Suprapubic skin (tissue), 4 donors: ENCODE data around the gene NR5A2. TPM values are rescaled to one million over a fixed set of nuclear protein-coding genes. Genes with fewer than 3 reads are reported as not detected.

Experiments used
- DNase-seq, 2 donors: peaks; one replicate each; pipeline ENCODE4 v3.0.0-alpha.2; 2019; ENCODE audit warnings: low spot score in 2 of 2
- H3K27ac ChIP-seq: fragments of 200-600 bp; sonication (generic); one replicate; pipeline ENCODE4 v1.5.1; 2019
- H3K27me3 ChIP-seq: fragments of 200-600 bp; sonication (generic); one replicate; pipeline ENCODE4 v1.5.1; 2019
- H3K36me3 ChIP-seq: fragments of 200-600 bp; sonication (generic); one replicate; pipeline ENCODE4 v1.5.1; 2019
- H3K4me1 ChIP-seq: fragments of 200-600 bp; sonication (generic); one replicate; pipeline ENCODE4 v1.5.1; 2019
- H3K4me3 ChIP-seq: fragments of 200-600 bp; sonication (generic); one replicate; pipeline ENCODE4 v1.5.1; 2019; ENCODE audit warnings: mild to moderate bottlenecking
- H3K9me3 ChIP-seq: fragments of 200-600 bp; sonication (generic); one replicate; pipeline ENCODE4 v1.5.1; 2019
- CTCF ChIP-seq, 2 donors: fragments of 200-600 bp in 1 of 2; fragments of 450-650 bp in 1 of 2; sonication (generic) in 1 of 2; IDR thresholded peaks; one replicate each; pipeline ENCODE4 v1.5.1; 2016 to 2019; ENCODE audit warnings: antibody characterized with exemption in 2 of 2, mild to moderate bottlenecking in 1 of 2, moderate library complexity in 1 of 2
- EP300 ChIP-seq: sonication (generic); formaldehyde crosslinking; IDR thresholded peaks from one replicate; pipeline ENCODE4 v1.6.1; 2017; ENCODE audit warnings: antibody characterized with exemption
- POLR2A ChIP-seq, 2 donors: fragments of 450-650 bp; IDR thresholded peaks; one replicate each; pipeline ENCODE4 v1.6.1; 2017; ENCODE audit warnings: antibody characterized with exemption in 2 of 2, mild to moderate bottlenecking in 2 of 2, moderate library complexity in 2 of 2
- POLR2AphosphoS5 ChIP-seq, 3 donors: sonication (generic); formaldehyde crosslinking; IDR thresholded peaks; one replicate each; pipeline ENCODE4 v1.6.1; 2017; ENCODE audit warnings: antibody characterized with exemption in 3 of 3
- WGBS: methylation state at CpG from one replicate; pipeline ENCODE4 v1.1.5; 2018; 5-methylcytosine and 5-hydroxymethylcytosine counted together
- total RNA-seq, 4 donors: library from RNA; depleted of rRNA; stranded (reverse); fragments of >200 nt; gene quantifications; one replicate each; pipeline ENCODE4 v1.1.0, GENCODE V29; 2016

Gene NR5A2
- total RNA-seq, 4 donors from 2014 or later = 0.49 to 3.3 (median 0.96) TPM

- no peak for DNase-seq
- no peaks in the 10 kb centered on the region for H3K9me3 ChIP-seq
- no peak overlapping the region for H3K27ac ChIP-seq
- TF ChIP-seq POLR2A (IDR thresholded peaks at IDR 0.05) (no peak), CTCF (IDR thresholded peaks at IDR 0.05) (no peak), EP300 (no peak), POLR2AphosphoS5 (IDR thresholded peaks at IDR 0.05) (no peak)
- peaks cover 2% of the 10 kb centered on the region for H3K27me3 ChIP-seq
- H3K4me3 ChIP-seq = no peak overlapping the region
- no peaks in the 10 kb centered on the region for H3K36me3 ChIP-seq
- WGBS = 44% methylated on average over 8 of the region's 8 CpGs
- H3K4me1 ChIP-seq = no peaks in the 10 kb centered on the region
Observed at GRCh38 chr1:200107004-200107470, 79.5 kb downstream of the NR5A2 start.

GRCh38 chr1:200108659-200109058 lies 81.1 kb downstream of the NR5A2 start:
- H3K4me1 ChIP-seq = no peaks in the 10 kb centered on the region
- no peak overlapping the region for H3K4me3 ChIP-seq
- H3K36me3 ChIP-seq = no peaks in the 10 kb centered on the region
- DNase-seq = no peak
- TF ChIP-seq POLR2A (IDR thresholded peaks at IDR 0.05) (no peak), POLR2AphosphoS5 (IDR thresholded peaks at IDR 0.05) (no peak), EP300 (no peak), CTCF (IDR thresholded peaks at IDR 0.05) (no peak)
- WGBS = 0% methylated on average over 1 of the region's 1 CpG
- H3K27me3 ChIP-seq = peaks cover 2% of the 10 kb centered on the region
- no peak overlapping the region for H3K27ac ChIP-seq
- no peaks in the 10 kb centered on the region for H3K9me3 ChIP-seq

- WGBS = 84% methylated on average over 3 of the region's 3 CpGs
- peaks cover 2% of the 10 kb centered on the region for H3K27me3 ChIP-seq
- H3K9me3 ChIP-seq = no peaks in the 10 kb centered on the region
- no peak for DNase-seq
- H3K4me3 ChIP-seq = no peak overlapping the region
- no peaks in the 10 kb centered on the region for H3K36me3 ChIP-seq
- H3K27ac ChIP-seq = no peak overlapping the region
- TF ChIP-seq CTCF (IDR thresholded peaks at IDR 0.05) (no peak), POLR2A (IDR thresholded peaks at IDR 0.05) (no peak), POLR2AphosphoS5 (IDR thresholded peaks at IDR 0.05) (no peak)
- H3K4me1 ChIP-seq = no peaks in the 10 kb centered on the region
Observed at GRCh38 chr1:200112290-200112689, 84.8 kb downstream of the NR5A2 start.

- H3K4me3 ChIP-seq = no peak overlapping the region
Observed at GRCh38 chr1:200115532-200115931, 88.0 kb downstream of the NR5A2 start.

GRCh38 chr1:200116324-200116723 lies 88.8 kb downstream of the NR5A2 start:
- Histone ChIP-seq H3K36me3 (no peaks in the 10 kb centered on the region), H3K27me3 (peaks cover 6% of the 10 kb centered on the region), H3K4me3 (no peak overlapping the region), H3K27ac (no peak overlapping the region), H3K9me3 (no peaks in the 10 kb centered on the region), H3K4me1 (no peaks in the 10 kb centered on the region)
- TF ChIP-seq POLR2AphosphoS5 (IDR thresholded peaks at IDR 0.05) (no peak), POLR2A (IDR thresholded peaks at IDR 0.05) (no peak), EP300 (no peak), CTCF (IDR thresholded peaks at IDR 0.05) (no peak)
- 91% methylated on average over 1 of the region's 1 CpG for WGBS
- no peak for DNase-seq

More at GRCh38 chr1:200115532-200115931, 88.0 kb downstream of the NR5A2 start:
- H3K27ac ChIP-seq = no peak overlapping the region
- no peaks in the 10 kb centered on the region for H3K4me1 ChIP-seq
- TF ChIP-seq POLR2AphosphoS5 (IDR thresholded peaks at IDR 0.05) = no peak
- TF ChIP-seq POLR2A (IDR thresholded peaks at IDR 0.05) = no peak
- no peak for TF ChIP-seq EP300
- no peak for TF ChIP-seq CTCF (IDR thresholded peaks at IDR 0.05)
- H3K27me3 ChIP-seq = peaks cover 5% of the 10 kb centered on the region
- H3K9me3 ChIP-seq = no peaks in the 10 kb centered on the region
- 79% methylated on average over 1 of the region's 1 CpG for WGBS
- no peak for DNase-seq
- no peaks in the 10 kb centered on the region for H3K36me3 ChIP-seq
